DND-41 (cell line): ENCODE measurements around the gene SCAMP1.
A peak's percentile ranks its signal among the peaks of the same experiment; 100 is the strongest.

Experiments used
- ATAC-seq: fragments of 200-7000 bp; cut with Tn5 transposase; 3 replicates; pipeline ENCODE4 v1.9.1; 2021; ENCODE audit warnings: low read depth; ENCODE audit not compliant: insufficient read depth
- DNase-seq: peaks from one replicate; pipeline ENCODE4 v3.0.0-alpha.2; 2020
- H2AFZ ChIP-seq: 2 replicates; pipeline ENCODE4 v1.6.0; 2012; ENCODE audit warnings: low read depth, low read length
- H3K27ac ChIP-seq: 2 replicates; pipeline ENCODE4 v1.5.1; 2012; ENCODE audit warnings: low read length, inconsistent platforms
- H3K27me3 ChIP-seq: fragments of 200-600 bp; sonication (generic); 2 replicates; pipeline ENCODE4 v1.6.0; 2012; ENCODE audit warnings: low read length, mild to moderate bottlenecking, inconsistent platforms; ENCODE audit not compliant: insufficient read depth, poor library complexity
- H3K36me3 ChIP-seq: 2 replicates; pipeline ENCODE4 v1.5.1; 2012; ENCODE audit warnings: low read length, inconsistent platforms; ENCODE audit not compliant: insufficient read depth
- H3K4me1 ChIP-seq: 2 replicates; pipeline ENCODE4 v1.5.1; 2012; ENCODE audit warnings: mild to moderate bottlenecking, low read length; ENCODE audit not compliant: insufficient read depth
- H3K4me2 ChIP-seq: 2 replicates; pipeline ENCODE4 v1.6.0; 2012; ENCODE audit warnings: mild to moderate bottlenecking, moderate library complexity, low read length, inconsistent platforms; ENCODE audit not compliant: insufficient read depth
- H3K4me3 ChIP-seq, 2 experiments: fragments of 200-600 bp in 1 of 2; shearing (Covaris generic) in 1 of 2; 2 replicates each; pipeline ENCODE4 v1.5.1; 2012 to 2016; ENCODE audit warnings: inconsistent platforms in 2 of 2, low read length in 2 of 2, mild to moderate bottlenecking in 2 of 2, low read depth in 1 of 2, moderate library complexity in 1 of 2
- H3K79me2 ChIP-seq: 2 replicates; pipeline ENCODE4 v1.6.0; 2012; ENCODE audit warnings: low read length, inconsistent platforms; ENCODE audit not compliant: insufficient read depth
- H3K9ac ChIP-seq: 2 replicates; pipeline ENCODE4 v1.6.0; 2012; ENCODE audit warnings: low read depth, mild to moderate bottlenecking, inconsistent platforms, low read length, moderate library complexity
- H3K9me3 ChIP-seq: 2 replicates; pipeline ENCODE4 v1.5.1; 2012; ENCODE audit warnings: low read length, moderate library complexity, mild to moderate bottlenecking, inconsistent platforms; ENCODE audit not compliant: insufficient read depth, severe bottlenecking
- H4K20me1 ChIP-seq: 2 replicates; pipeline ENCODE4 v1.6.0; 2012; ENCODE audit warnings: low read length; ENCODE audit not compliant: insufficient read depth
- CTCF ChIP-seq: IDR thresholded peaks from 2 replicates; pipeline ENCODE4 v1.5.1; 2012; ENCODE audit warnings: borderline replicate concordance, low read length, moderate library complexity, mild to moderate bottlenecking; ENCODE audit not compliant: poor library complexity, severe bottlenecking; ENCODE audit errors: extremely low read depth
- EZH2 ChIP-seq: IDR thresholded peaks from 3 replicates; pipeline ENCODE4 v1.6.1; 2012; ENCODE audit warnings: borderline replicate concordance, low read depth, mild to moderate bottlenecking, moderate library complexity, low read length, inconsistent platforms; ENCODE audit not compliant: severe bottlenecking

Gene SCAMP1

GRCh38 chr5:78360674-78360923 is 182 bp downstream of the SCAMP1 start:
- no peak for DNase-seq
- Histone ChIP-seq H2AFZ (peak overlapping the region; percentile 94), H3K9ac (peak overlapping the region; percentile 80), H3K4me3 (peak overlapping the region; percentile 86 to 97), H3K27ac (peak overlapping the region; percentile 97), H4K20me1 (no peaks in the 10 kb centered on the region), H3K4me1 (peaks cover 32% of the 10 kb centered on the region), H3K9me3 (no peaks in the 10 kb centered on the region), H3K4me2 (peak overlapping the region; percentile 95), H3K27me3 (no peaks in the 10 kb centered on the region), H3K36me3 (peaks cover 7% of the 10 kb centered on the region), H3K79me2 (peaks cover 51% of the 10 kb centered on the region)
- TF ChIP-seq CTCF, result no peak
- TF ChIP-seq EZH2, result no peak
- no peak for ATAC-seq

- peaks cover 32% of the 10 kb centered on the region for H3K4me1 ChIP-seq
- peaks cover 51% of the 10 kb centered on the region for H3K79me2 ChIP-seq
- peak overlapping the region; percentile 80 for H3K9ac ChIP-seq
- H3K9me3 ChIP-seq, result no peaks in the 10 kb centered on the region
- H3K4me3 ChIP-seq, result peak overlapping the region; percentile 86 to 97
- H3K4me2 ChIP-seq, result peak overlapping the region; percentile 95
- H3K36me3 ChIP-seq, result peaks cover 7% of the 10 kb centered on the region
- H3K27ac ChIP-seq, result peak overlapping the region; percentile 97
- peak overlapping the region; percentile 94 for H2AFZ ChIP-seq
- H4K20me1 ChIP-seq, result no peaks in the 10 kb centered on the region
- H3K27me3 ChIP-seq, result no peaks in the 10 kb centered on the region
- TF ChIP-seq CTCF (peak; percentile 53), EZH2 (no peak)
- ATAC-seq, result peak; percentile 54
- DNase-seq, result peak; percentile 63
These were observed 660 bp downstream of the SCAMP1 start for GRCh38 chr5:78360924-78361630.

GRCh38 chr5:78361631-78361993 is 1.2 kb downstream of the SCAMP1 start:
- TF ChIP-seq EZH2, result no peak
- TF ChIP-seq CTCF, result no peak
- peaks cover 32% of the 10 kb centered on the region for H3K4me1 ChIP-seq
- peak overlapping the region; percentile 95 for H3K4me2 ChIP-seq
- H3K36me3 ChIP-seq, result peaks cover 7% of the 10 kb centered on the region
- H3K27me3 ChIP-seq, result no peaks in the 10 kb centered on the region
- DNase-seq (no peak), ATAC-seq (no peak)
- H3K4me3 ChIP-seq, result peak overlapping the region; percentile 86 to 97
- peak overlapping the region; percentile 94 for H2AFZ ChIP-seq
- H4K20me1 ChIP-seq, result no peaks in the 10 kb centered on the region
- peak overlapping the region; percentile 80 for H3K9ac ChIP-seq
- peaks cover 56% of the 10 kb centered on the region for H3K79me2 ChIP-seq
- H3K9me3 ChIP-seq, result no peaks in the 10 kb centered on the region
- peak overlapping the region; percentile 97 for H3K27ac ChIP-seq

- Histone ChIP-seq H3K4me1 (peaks cover 32% of the 10 kb centered on the region), H3K27ac (no peak overlapping the region), H3K79me2 (peaks cover 61% of the 10 kb centered on the region), H4K20me1 (peaks cover under 1% of the 10 kb centered on the region; the same call in 1 of the 2 replicates), H3K4me2 (peak overlapping the region; percentile 95), H3K4me3 (peak overlapping the region in 1 of 2 experiments; percentile 13; a peak in 1 of 4 replicates), H3K9me3 (no peaks in the 10 kb centered on the region), H3K36me3 (peaks cover 7% of the 10 kb centered on the region), H3K27me3 (no peaks in the 10 kb centered on the region), H2AFZ (no peak overlapping the region), H3K9ac (peak overlapping the region; percentile 80; the same call in 1 of the 2 replicates)
- no peak for TF ChIP-seq CTCF
- no peak for TF ChIP-seq EZH2
- ATAC-seq, result no peak
- DNase-seq, result no peak
These were observed 1.8 kb downstream of the SCAMP1 start for GRCh38 chr5:78362220-78362619.
